A549 (cell line): Measurements from ENCODE around the gene SKI.

Source experiments
- KDM5A ChIP-seq: fragments of 200-600 bp; sonication (generic); IDR thresholded peaks from 2 replicates; pipeline ENCODE4 v1.6.1; 2016; ENCODE audit warnings: antibody characterized with exemption, mild to moderate bottlenecking
- MYC ChIP-seq: IDR thresholded peaks from 2 replicates; pipeline ENCODE4 v1.6.1; 2012; ENCODE audit warnings: mild to moderate bottlenecking, inconsistent platforms, low read length, improper control_type of control experiment, borderline replicate concordance
- NR3C1 ChIP-seq: fragments of >200 bp; sonication (Bioruptor Twin); formaldehyde crosslinking; IDR thresholded peaks from 3 replicates; pipeline ENCODE4 v1.6.1; 2017
- POLR2A ChIP-seq: IDR thresholded peaks from 2 replicates; pipeline ENCODE4 v1.6.1; 2012; ENCODE audit warnings: mild to moderate bottlenecking, low read length
- RAD21 ChIP-seq, 2 experiments: fragments of >200 bp in 1 of 2; sonication (Bioruptor Twin) in 1 of 2; formaldehyde crosslinking in 1 of 2; IDR thresholded peaks in 1 of 2; conservative IDR thresholded peaks in 1 of 2; 2 replicates in 1 of 2; 3 replicates in 1 of 2; pipeline ENCODE4 v1.6.1; 2012 to 2018; ENCODE audit warnings: inconsistent platforms in 1 of 2
- TF ChIP-seq, protein P1 (sequence below): fragments of >200 bp; sonication (Bioruptor Twin); formaldehyde crosslinking; IDR thresholded peaks from 3 replicates; pipeline ENCODE4 v1.5.1; 2016
- TF ChIP-seq, protein P2 (sequence below): IDR thresholded peaks from 2 replicates; pipeline ENCODE4 v1.6.1; 2012

DNA sequence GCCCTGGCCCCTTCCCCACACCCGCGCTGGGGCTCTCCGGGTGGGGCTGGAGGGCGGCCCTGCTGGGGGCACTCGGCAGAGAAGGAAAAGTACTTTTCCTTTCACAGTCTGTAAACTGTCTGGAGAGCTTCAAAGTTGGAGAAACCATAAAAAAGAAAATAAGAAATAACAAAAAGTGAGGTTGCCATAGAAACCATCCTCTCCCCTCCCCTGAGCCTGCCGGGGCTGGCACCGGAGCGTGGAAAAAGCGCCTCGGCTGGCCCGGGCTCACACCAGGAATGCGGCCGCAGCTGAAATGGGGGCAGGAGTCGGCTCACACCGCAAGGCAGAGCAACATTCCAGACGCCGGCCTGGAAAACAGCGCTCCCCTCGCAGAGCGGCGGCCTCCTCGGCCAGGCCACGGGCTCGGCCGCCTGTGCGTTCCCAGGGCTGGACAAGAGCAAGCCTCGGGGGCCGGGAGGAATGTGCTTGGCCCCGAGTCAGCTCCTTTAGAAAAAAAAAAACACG is 94.0 kb downstream of the SKI start:
- TF ChIP-seq MYC, result no peak
- TF ChIP-seq POLR2A, result no peak
- TF ChIP-seq, protein P1, sequence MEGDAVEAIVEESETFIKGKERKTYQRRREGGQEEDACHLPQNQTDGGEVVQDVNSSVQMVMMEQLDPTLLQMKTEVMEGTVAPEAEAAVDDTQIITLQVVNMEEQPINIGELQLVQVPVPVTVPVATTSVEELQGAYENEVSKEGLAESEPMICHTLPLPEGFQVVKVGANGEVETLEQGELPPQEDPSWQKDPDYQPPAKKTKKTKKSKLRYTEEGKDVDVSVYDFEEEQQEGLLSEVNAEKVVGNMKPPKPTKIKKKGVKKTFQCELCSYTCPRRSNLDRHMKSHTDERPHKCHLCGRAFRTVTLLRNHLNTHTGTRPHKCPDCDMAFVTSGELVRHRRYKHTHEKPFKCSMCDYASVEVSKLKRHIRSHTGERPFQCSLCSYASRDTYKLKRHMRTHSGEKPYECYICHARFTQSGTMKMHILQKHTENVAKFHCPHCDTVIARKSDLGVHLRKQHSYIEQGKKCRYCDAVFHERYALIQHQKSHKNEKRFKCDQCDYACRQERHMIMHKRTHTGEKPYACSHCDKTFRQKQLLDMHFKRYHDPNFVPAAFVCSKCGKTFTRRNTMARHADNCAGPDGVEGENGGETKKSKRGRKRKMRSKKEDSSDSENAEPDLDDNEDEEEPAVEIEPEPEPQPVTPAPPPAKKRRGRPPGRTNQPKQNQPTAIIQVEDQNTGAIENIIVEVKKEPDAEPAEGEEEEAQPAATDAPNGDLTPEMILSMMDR, result no peak
- TF ChIP-seq, protein P2, sequence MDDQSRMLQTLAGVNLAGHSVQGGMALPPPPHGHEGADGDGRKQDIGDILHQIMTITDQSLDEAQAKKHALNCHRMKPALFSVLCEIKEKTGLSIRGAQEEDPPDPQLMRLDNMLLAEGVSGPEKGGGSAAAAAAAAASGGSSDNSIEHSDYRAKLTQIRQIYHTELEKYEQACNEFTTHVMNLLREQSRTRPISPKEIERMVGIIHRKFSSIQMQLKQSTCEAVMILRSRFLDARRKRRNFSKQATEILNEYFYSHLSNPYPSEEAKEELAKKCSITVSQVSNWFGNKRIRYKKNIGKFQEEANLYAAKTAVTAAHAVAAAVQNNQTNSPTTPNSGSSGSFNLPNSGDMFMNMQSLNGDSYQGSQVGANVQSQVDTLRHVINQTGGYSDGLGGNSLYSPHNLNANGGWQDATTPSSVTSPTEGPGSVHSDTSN, result no peak
- no peak for TF ChIP-seq RAD21 (conservative IDR thresholded peaks at IDR 0.05 in 1 of 2, IDR thresholded peaks at IDR 0.05 in 1 of 2)
- no peak for TF ChIP-seq KDM5A
- no peak for TF ChIP-seq NR3C1
